ENCODE results near the gene TNIK.

- TF ChIP-seq POLR2A (IDR thresholded peaks at IDR 0.05; ENCODE audit: low read depth, low read length) (no peak), TAF1 (IDR thresholded peaks at IDR 0.05; ENCODE audit: low read depth, low read length) (no peak)
Observed at GRCh38 chr3:171165499-171165921, 294.7 kb downstream of the TNIK start.

All from GM12891 (cell line).